Measurements from ENCODE around the gene LCMT2.

The LCMT2 gene

GRCh38 chr15:43274136-43274535 is 56.2 kb downstream of the LCMT2 start:
- Histone ChIP-seq H3K36me3 (replicated peaks; ENCODE audit: low read depth, low read length) (no peaks in the 10 kb centered on the region), H3K4me3 (ENCODE audit: low read length) (no peak overlapping the region), H3K27ac (ENCODE audit: low read length) (no peak overlapping the region), H4K20me1 (ENCODE audit: insufficient read depth, low read length) (no peaks in the 10 kb centered on the region), H2AFZ (ENCODE audit: low read depth, low read length) (no peak overlapping the region), H3K4me2 (ENCODE audit: low read length) (no peak overlapping the region), H3K4me1 (ENCODE audit: low read length) (peaks cover 13% of the 10 kb centered on the region), H3K27me3 (ENCODE audit: low read depth, low read length) (no peaks in the 10 kb centered on the region), H3K9me3 (ENCODE audit: insufficient read depth, low read length) (no peaks in the 10 kb centered on the region), H3K79me2 (ENCODE audit: low read length) (no peaks in the 10 kb centered on the region), H3K9ac (ENCODE audit: low read length) (no peak overlapping the region)
- TF ChIP-seq EZH2phosphoT487 (IDR thresholded peaks at IDR 0.05; ENCODE audit: low read depth) (no peak), CTCF (IDR thresholded peaks at IDR 0.05; ENCODE audit: low read depth, low read length) (no peak)

Measured in OCI-LY3 (cell line).